Measurements from ENCODE around the gene ASB13.
A peak's percentile ranks its signal among the peaks of the same experiment; 100 is the strongest.

ASB13 gene

GRCh38 chr10:5668429-5668828 lies 2.0 kb upstream of the ASB13 start:
- DNase-seq: no peak

- DNase-seq: no peak
Observed at GRCh38 chr10:5666841-5667630, 641 bp upstream of the ASB13 start.

- no peak for DNase-seq
Observed at GRCh38 chr10:5665373-5666007, 905 bp downstream of the ASB13 start.

GRCh38 chr10:5663692-5664427 lies 2.5 kb downstream of the ASB13 start:
- DNase-seq: no peak

- DNase-seq: no peak
Observed at GRCh38 chr10:5662708-5663579, 3.5 kb downstream of the ASB13 start.

GRCh38 chr10:5661043-5661442 lies 5.4 kb downstream of the ASB13 start:
- DNase-seq: no peak

- DNase-seq: peak; percentile 18
Observed at GRCh38 chr10:5659702-5660528, 6.5 kb downstream of the ASB13 start.

GRCh38 chr10:5658871-5659618 lies 7.3 kb downstream of the ASB13 start:
- no peak for DNase-seq

GRCh38 chr10:5656737-5657579 lies 9.4 kb downstream of the ASB13 start:
- no peak for DNase-seq

- no peak for DNase-seq
Observed at GRCh38 chr10:5655121-5655520, 11.3 kb downstream of the ASB13 start.

- no peak for DNase-seq
Observed at GRCh38 chr10:5654218-5654755, 12.1 kb downstream of the ASB13 start.

- no peak for DNase-seq
Observed at GRCh38 chr10:5652746-5653145, 13.6 kb downstream of the ASB13 start.

GRCh38 chr10:5651388-5651764 lies 15.0 kb downstream of the ASB13 start:
- DNase-seq: no peak

- DNase-seq: no peak
Observed at GRCh38 chr10:5650664-5651387, 15.6 kb downstream of the ASB13 start.

GRCh38 chr10:5649746-5650145 lies 16.6 kb downstream of the ASB13 start:
- DNase-seq: no peak

GRCh38 chr10:5648494-5649457 lies 17.6 kb downstream of the ASB13 start:
- DNase-seq: no peak

GRCh38 chr10:5647507-5648240 lies 18.7 kb downstream of the ASB13 start:
- DNase-seq: no peak
